HEK293 (cell line): ENCODE measurements around the gene PEG3.

Experiments used
- CTCF ChIA-PET: fragments of 350-600 bp; formaldehyde crosslinking; extraction: SDS; loops from one replicate; lab custom pipeline; 2021; ENCODE audit warnings: antibody characterized with exemption; lab: Yijun Ruan, JAX
- POLR2A ChIA-PET: fragments of 300-600 bp; formaldehyde crosslinking; extraction: SDS; loops from one replicate; lab custom pipeline; 2020; ENCODE audit warnings: antibody characterized with exemption, inconsistent platforms; lab: Yijun Ruan, JAX
- H3K27ac ChIP-seq: fragments of 200-500 bp; sonication (Bioruptor generic); 2 replicates; pipeline ENCODE4 v1.5.1; 2014; ENCODE audit warnings: low read depth, low read length, control low read depth, inconsistent platforms; ENCODE audit errors: extremely low read depth
- H3K36me3 ChIP-seq, 2 experiments: fragments of 200-500 bp in 1 of 2; sonication (Bioruptor generic) in 1 of 2; 1 replicate in 1 of 2; 2 replicates in 1 of 2; pipeline ENCODE4 v1.5.1; 2014 to 2017; ENCODE audit warnings: inconsistent platforms in 2 of 2, low read length in 2 of 2; ENCODE audit not compliant: control insufficient read depth in 2 of 2, insufficient read depth in 1 of 2
- H3K4me1 ChIP-seq: fragments of 200-500 bp; sonication (Bioruptor generic); 2 replicates; pipeline ENCODE4 v1.5.1; 2014; ENCODE audit warnings: mild to moderate bottlenecking, low read length, inconsistent platforms; ENCODE audit not compliant: control insufficient read depth, insufficient read depth
- H3K4me3 ChIP-seq: 2 replicates; pipeline ENCODE4 v1.5.1; 2011; ENCODE audit warnings: low read depth, mild to moderate bottlenecking, control low read depth, low read length, moderate library complexity
- H3K9me3 ChIP-seq: fragments of 200-500 bp; sonication (Bioruptor generic); 2 replicates; pipeline ENCODE4 v1.5.1; 2014; ENCODE audit warnings: low read depth, low read length, inconsistent platforms; ENCODE audit not compliant: control insufficient read depth, insufficient read depth
- GLIS1 ChIP-seq: fragments of 450-650 bp; formaldehyde crosslinking; IDR thresholded peaks from 2 replicates; pipeline ENCODE4 v1.5.1; 2016; ENCODE audit warnings: missing biosample characterization, missing genetic modification characterization
- OVOL3 ChIP-seq: fragments of 450-650 bp; formaldehyde crosslinking; IDR thresholded peaks from 2 replicates; pipeline ENCODE4 v1.5.1; 2016; ENCODE audit warnings: missing biosample characterization, missing genetic modification characterization
- PRDM10 ChIP-seq: fragments of 450-650 bp; formaldehyde crosslinking; IDR thresholded peaks from 2 replicates; pipeline ENCODE4 v1.5.1; 2016; ENCODE audit warnings: missing biosample characterization, missing genetic modification characterization
- ZBTB48 ChIP-seq: fragments of 450-650 bp; formaldehyde crosslinking; IDR thresholded peaks from 2 replicates; pipeline ENCODE4 v1.5.1; 2016; ENCODE audit warnings: missing biosample characterization, missing genetic modification characterization
- ZBTB49 ChIP-seq: fragments of 450-650 bp; formaldehyde crosslinking; IDR thresholded peaks from 2 replicates; pipeline ENCODE4 v1.5.1; 2016; ENCODE audit warnings: missing biosample characterization, missing genetic modification characterization, low read depth
- ZNF146 ChIP-seq: fragments of 450-650 bp; formaldehyde crosslinking; IDR thresholded peaks from 2 replicates; pipeline ENCODE4 v1.5.1; 2016; ENCODE audit warnings: missing biosample characterization, missing genetic modification characterization
- ZNF248 ChIP-seq: fragments of 450-650 bp; formaldehyde crosslinking; IDR thresholded peaks from 2 replicates; pipeline ENCODE4 v1.5.1; 2017; ENCODE audit warnings: missing biosample characterization, missing genetic modification characterization
- ZNF280D ChIP-seq: fragments of 450-650 bp; formaldehyde crosslinking; IDR thresholded peaks from 2 replicates; pipeline ENCODE4 v1.5.1; 2016; ENCODE audit warnings: missing biosample characterization, missing genetic modification characterization
- ZNF350 ChIP-seq: fragments of 450-650 bp; formaldehyde crosslinking; IDR thresholded peaks from 2 replicates; pipeline ENCODE4 v1.5.0; 2017; ENCODE audit warnings: missing biosample characterization, mild to moderate bottlenecking, missing genetic modification characterization
- ZNF433 ChIP-seq: fragments of 450-650 bp; formaldehyde crosslinking; IDR thresholded peaks from 2 replicates; pipeline ENCODE4 v1.5.1; 2016; ENCODE audit warnings: missing biosample characterization, missing genetic modification characterization, low read depth
- ZNF544 ChIP-seq: fragments of 450-650 bp; formaldehyde crosslinking; IDR thresholded peaks from 2 replicates; pipeline ENCODE4 v1.5.0; 2017; ENCODE audit warnings: missing biosample characterization, missing genetic modification characterization
- ZNF670 ChIP-seq: fragments of 450-650 bp; formaldehyde crosslinking; IDR thresholded peaks from 2 replicates; pipeline ENCODE4 v1.5.1; 2016; ENCODE audit warnings: missing biosample characterization, missing genetic modification characterization, low read depth
- TF ChIP-seq, protein P1 (sequence below): fragments of 450-650 bp; formaldehyde crosslinking; IDR thresholded peaks from 2 replicates; pipeline ENCODE4 v1.5.1; 2016; ENCODE audit warnings: missing biosample characterization, missing genetic modification characterization
- TF ChIP-seq, protein P2 (sequence below): fragments of 450-650 bp; formaldehyde crosslinking; IDR thresholded peaks from 2 replicates; pipeline ENCODE4 v1.5.1; 2016; ENCODE audit warnings: missing biosample characterization, missing genetic modification characterization

PEG3 gene

GRCh38 chr19:56806639-56807038 is 33.9 kb downstream of the PEG3 start:
- POLR2A ChIA-PET: no interaction called here
- Histone ChIP-seq H3K4me1 (no peaks in the 10 kb centered on the region), H3K36me3 (no peaks in the 10 kb centered on the region), H3K4me3 (no peak overlapping the region), H3K27ac (no peak overlapping the region), H3K9me3 (peaks cover 3% of the 10 kb centered on the region; the same call in 1 of the 2 replicates)
- TF ChIP-seq, protein P1, sequence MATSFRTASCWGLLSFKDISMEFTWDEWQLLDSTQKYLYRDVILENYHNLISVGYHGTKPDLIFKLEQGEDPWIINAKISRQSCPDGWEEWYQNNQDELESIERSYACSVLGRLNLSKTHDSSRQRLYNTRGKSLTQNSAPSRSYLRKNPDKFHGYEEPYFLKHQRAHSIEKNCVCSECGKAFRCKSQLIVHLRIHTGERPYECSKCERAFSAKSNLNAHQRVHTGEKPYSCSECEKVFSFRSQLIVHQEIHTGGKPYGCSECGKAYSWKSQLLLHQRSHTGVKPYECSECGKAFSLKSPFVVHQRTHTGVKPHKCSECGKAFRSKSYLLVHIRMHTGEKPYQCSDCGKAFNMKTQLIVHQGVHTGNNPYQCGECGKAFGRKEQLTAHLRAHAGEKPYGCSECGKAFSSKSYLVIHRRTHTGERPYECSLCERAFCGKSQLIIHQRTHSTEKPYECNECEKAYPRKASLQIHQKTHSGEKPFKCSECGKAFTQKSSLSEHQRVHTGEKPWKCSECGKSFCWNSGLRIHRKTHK: no peak
- TF ChIP-seq GLIS1 (tag by site-specific recombination): no peak
- TF ChIP-seq PRDM10 (tag by site-specific recombination): no peak
- TF ChIP-seq, protein P2, sequence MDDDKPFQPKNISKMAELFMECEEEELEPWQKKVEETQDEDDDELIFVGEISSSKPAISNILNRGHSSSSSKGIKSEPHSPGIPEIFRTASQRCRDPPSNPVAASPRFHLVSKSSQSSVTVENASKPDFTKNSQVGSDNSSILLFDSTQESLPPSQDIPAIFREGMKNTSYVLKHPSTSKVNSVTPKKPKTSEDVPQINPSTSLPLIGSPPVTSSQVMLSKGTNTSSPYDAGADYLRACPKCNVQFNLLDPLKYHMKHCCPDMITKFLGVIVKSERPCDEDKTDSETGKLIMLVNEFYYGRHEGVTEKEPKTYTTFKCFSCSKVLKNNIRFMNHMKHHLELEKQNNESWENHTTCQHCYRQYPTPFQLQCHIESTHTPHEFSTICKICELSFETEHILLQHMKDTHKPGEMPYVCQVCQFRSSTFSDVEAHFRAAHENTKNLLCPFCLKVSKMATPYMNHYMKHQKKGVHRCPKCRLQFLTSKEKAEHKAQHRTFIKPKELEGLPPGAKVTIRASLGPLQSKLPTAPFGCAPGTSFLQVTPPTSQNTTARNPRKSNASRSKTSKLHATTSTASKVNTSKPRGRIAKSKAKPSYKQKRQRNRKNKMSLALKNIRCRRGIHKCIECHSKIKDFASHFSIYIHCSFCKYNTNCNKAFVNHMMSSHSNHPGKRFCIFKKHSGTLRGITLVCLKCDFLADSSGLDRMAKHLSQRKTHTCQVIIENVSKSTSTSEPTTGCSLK (tag by site-specific recombination): no peak
- TF ChIP-seq ZNF146 (tag by site-specific recombination): no peak
- TF ChIP-seq ZBTB49 (tag by site-specific recombination): no peak
- no peak for TF ChIP-seq ZNF248 (tag by site-specific recombination)
- TF ChIP-seq ZBTB48 (tag by site-specific recombination): no peak
- no peak for TF ChIP-seq ZNF544 (tag by site-specific recombination)
- TF ChIP-seq ZNF350 (tag by site-specific recombination): no peak
- TF ChIP-seq OVOL3 (tag by site-specific recombination): no peak
- TF ChIP-seq ZNF433 (tag by site-specific recombination): no peak
- TF ChIP-seq ZNF670 (tag by site-specific recombination): no peak
- no peak for TF ChIP-seq ZNF280D (tag by site-specific recombination)
- CTCF ChIA-PET: no interaction called here
